Activated T-cell treated with anti-CD3 and anti-CD28 coated beads, Interleukin-2, amount 50 U/mL, for 72 hours (primary cell): Measurements from ENCODE around the gene CNOT11. TPM values are rescaled to one million over a fixed set of nuclear protein-coding genes. Genes with fewer than 3 reads are reported as not detected.
"Not testable (repeated sequence)": the region's sequence is repeated elsewhere in the genome, so short reads cannot be mapped to it uniquely, and the experiment has no call there.

Experiments
- ATAC-seq, 2 donors: fragments of 150-1000 bp; cut with Tn5 transposase; replicated peaks in 1 of 2; 2 replicates each; pipeline ENCODE4 v1.10.0; 2021; ENCODE audit warnings: moderate library complexity in 2 of 2, mild to moderate bottlenecking in 1 of 2
- DNase-seq, 2 donors: peaks; one replicate each; pipeline ENCODE4 v3.0.0; 2021 to 2022; ENCODE audit warnings: mixed read lengths in 1 of 2
- H3K27ac Mint-ChIP-seq: one replicate; pipeline ENCODE4 v1.8.0; 2022; ENCODE audit warnings: mild to moderate bottlenecking, moderate library complexity, mixed read lengths
- H3K27me3 Mint-ChIP-seq: one replicate; pipeline ENCODE4 v1.8.0; 2022; ENCODE audit warnings: low read depth, mixed read lengths
- H3K36me3 Mint-ChIP-seq, 2 donors: one replicate each; pipeline ENCODE4 v1.8.0; 2022; ENCODE audit warnings: mixed read lengths in 2 of 2, mild to moderate bottlenecking in 1 of 2; ENCODE audit not compliant: insufficient read depth in 2 of 2
- H3K4me1 Mint-ChIP-seq: one replicate; pipeline ENCODE4 v1.8.0; 2022; ENCODE audit warnings: low read depth, mixed read lengths
- H3K4me3 Mint-ChIP-seq, 2 donors: one replicate each; pipeline ENCODE4 v1.8.0; 2022; ENCODE audit warnings: mild to moderate bottlenecking in 2 of 2, mixed read lengths in 2 of 2, moderate library complexity in 2 of 2
- H3K9me3 Mint-ChIP-seq, 2 donors: one replicate each; pipeline ENCODE4 v1.8.0; 2022; ENCODE audit warnings: mixed read lengths in 2 of 2
- total RNA-seq, 2 donors: library from RNA; stranded (reverse); gene quantifications; one replicate each; pipeline ENCODE4 v1.2.3, GENCODE V29; 2022

Gene CNOT11
- total RNA-seq, 2 donors from 2014 or later = 57.4 to 59.3 TPM

GRCh38 chr2:101234169-101234938, 18.3 kb upstream of the CNOT11 start:
- H3K4me1 Mint-ChIP-seq = no peaks in the 10 kb centered on the region
- DNase-seq (no peak), ATAC-seq (no peak)
- no peak overlapping the region for H3K4me3 Mint-ChIP-seq
- H3K27me3 Mint-ChIP-seq = no peaks in the 10 kb centered on the region
- H3K36me3 Mint-ChIP-seq = peaks cover 2 to 4% of the 10 kb centered on the region in 2 donors
- peaks cover 0 to 8% of the 10 kb centered on the region in 2 donors for H3K9me3 Mint-ChIP-seq
- H3K27ac Mint-ChIP-seq = no peak overlapping the region

- not testable (repeated sequence) for H3K4me3 Mint-ChIP-seq, H3K27ac Mint-ChIP-seq, H3K4me1 Mint-ChIP-seq, ATAC-seq, H3K36me3 Mint-ChIP-seq, H3K27me3 Mint-ChIP-seq, H3K9me3 Mint-ChIP-seq, DNase-seq
Observed at GRCh38 chr2:101235956-101236355, 16.7 kb upstream of the CNOT11 start.

- DNase-seq, H3K4me1 Mint-ChIP-seq, H3K9me3 Mint-ChIP-seq, H3K27ac Mint-ChIP-seq, H3K4me3 Mint-ChIP-seq, ATAC-seq, H3K36me3 Mint-ChIP-seq, H3K27me3 Mint-ChIP-seq: not testable (repeated sequence)
Observed at GRCh38 chr2:101237944-101238343, 14.7 kb upstream of the CNOT11 start.

GRCh38 chr2:101238930-101239759, 13.5 kb upstream of the CNOT11 start:
- ATAC-seq = no peak
- Mint-ChIP-seq H3K27me3 (no peaks in the 10 kb centered on the region), H3K9me3 (peaks cover 0 to 3% of the 10 kb centered on the region in 2 donors), H3K27ac (no peak overlapping the region), H3K4me1 (peaks cover 4% of the 10 kb centered on the region), H3K36me3 (no peaks in the 10 kb centered on the region), H3K4me3 (no peak overlapping the region)
- DNase-seq = no peak

GRCh38 chr2:101239760-101240118, 12.9 kb upstream of the CNOT11 start:
- not testable (repeated sequence) for H3K27ac Mint-ChIP-seq, H3K4me3 Mint-ChIP-seq, H3K36me3 Mint-ChIP-seq, DNase-seq, H3K9me3 Mint-ChIP-seq, H3K4me1 Mint-ChIP-seq, H3K27me3 Mint-ChIP-seq, ATAC-seq

- ATAC-seq, DNase-seq, H3K9me3 Mint-ChIP-seq, H3K27me3 Mint-ChIP-seq, H3K4me1 Mint-ChIP-seq, H3K36me3 Mint-ChIP-seq: not testable (repeated sequence)
- H3K27ac Mint-ChIP-seq = peak overlapping the region; percentile 76
- H3K4me3 Mint-ChIP-seq = peak overlapping the region in 1 of 2 donors; percentile 24
Observed at GRCh38 chr2:101240694-101241093, 12.0 kb upstream of the CNOT11 start.

GRCh38 chr2:101241158-101241557, 11.5 kb upstream of the CNOT11 start:
- no peaks in the 10 kb centered on the region for H3K27me3 Mint-ChIP-seq
- peaks cover 4% of the 10 kb centered on the region for H3K4me1 Mint-ChIP-seq
- no peak overlapping the region for H3K27ac Mint-ChIP-seq
- H3K9me3 Mint-ChIP-seq = peaks cover 0 to under 1% of the 10 kb centered on the region in 2 donors
- H3K36me3 Mint-ChIP-seq = no peaks in the 10 kb centered on the region
- no peak for ATAC-seq
- DNase-seq = no peak
- H3K4me3 Mint-ChIP-seq = no peak overlapping the region

- H3K27ac Mint-ChIP-seq, H3K4me1 Mint-ChIP-seq, H3K4me3 Mint-ChIP-seq, ATAC-seq, H3K9me3 Mint-ChIP-seq, DNase-seq, H3K36me3 Mint-ChIP-seq, H3K27me3 Mint-ChIP-seq: not testable (repeated sequence)
Observed at GRCh38 chr2:101244373-101244772, 8.3 kb upstream of the CNOT11 start.

- ATAC-seq = not testable (repeated sequence)
Observed at GRCh38 chr2:101244899-101245298, 7.8 kb upstream of the CNOT11 start.

GRCh38 chr2:101245468-101245867, 7.2 kb upstream of the CNOT11 start:
- H3K4me1 Mint-ChIP-seq, H3K36me3 Mint-ChIP-seq, ATAC-seq, DNase-seq, H3K4me3 Mint-ChIP-seq, H3K9me3 Mint-ChIP-seq, H3K27me3 Mint-ChIP-seq, H3K27ac Mint-ChIP-seq: not testable (repeated sequence)

More at GRCh38 chr2:101244899-101245298, 7.8 kb upstream of the CNOT11 start:
- H3K9me3 Mint-ChIP-seq, H3K4me3 Mint-ChIP-seq, H3K27me3 Mint-ChIP-seq, DNase-seq, H3K36me3 Mint-ChIP-seq, H3K4me1 Mint-ChIP-seq, H3K27ac Mint-ChIP-seq: not testable (repeated sequence)

GRCh38 chr2:101248756-101249155, 3.9 kb upstream of the CNOT11 start:
- H3K27ac Mint-ChIP-seq, ATAC-seq, H3K27me3 Mint-ChIP-seq, DNase-seq, H3K9me3 Mint-ChIP-seq, H3K36me3 Mint-ChIP-seq, H3K4me3 Mint-ChIP-seq: not testable (repeated sequence)
- H3K4me1 Mint-ChIP-seq = peaks cover 18% of the 10 kb centered on the region

GRCh38 chr2:101249826-101250225, 2.9 kb upstream of the CNOT11 start:
- Mint-ChIP-seq H3K4me3 (no peak overlapping the region), H3K27ac (no peak overlapping the region), H3K4me1 (peaks cover 29% of the 10 kb centered on the region), H3K27me3 (no peaks in the 10 kb centered on the region), H3K36me3 (peaks cover 4 to 5% of the 10 kb centered on the region in 2 donors), H3K9me3 (no peaks in the 10 kb centered on the region)
- DNase-seq (no peak), ATAC-seq (no peak)

GRCh38 chr2:101251246-101251781, 1.4 kb upstream of the CNOT11 start:
- not testable (repeated sequence) for ATAC-seq, DNase-seq, H3K27me3 Mint-ChIP-seq, H3K36me3 Mint-ChIP-seq, H3K27ac Mint-ChIP-seq, H3K9me3 Mint-ChIP-seq
- Mint-ChIP-seq H3K4me3 (peak overlapping the region; percentile 22 to 48), H3K4me1 (peaks cover 44% of the 10 kb centered on the region)
